NCI-H128 (cell line): ENCODE results near the gene PEX26.
"Not testable (repeated sequence)": the region's sequence is repeated elsewhere in the genome, so short reads cannot be mapped to it uniquely, and the experiment has no call there.

ENCODE experiments used
- DNase-seq: peaks from one replicate; lab custom pipeline; 2025; ENCODE audit not compliant: unreplicated experiment; lab: John Stamatoyannopoulos, UW

Gene PEX26

DNA sequence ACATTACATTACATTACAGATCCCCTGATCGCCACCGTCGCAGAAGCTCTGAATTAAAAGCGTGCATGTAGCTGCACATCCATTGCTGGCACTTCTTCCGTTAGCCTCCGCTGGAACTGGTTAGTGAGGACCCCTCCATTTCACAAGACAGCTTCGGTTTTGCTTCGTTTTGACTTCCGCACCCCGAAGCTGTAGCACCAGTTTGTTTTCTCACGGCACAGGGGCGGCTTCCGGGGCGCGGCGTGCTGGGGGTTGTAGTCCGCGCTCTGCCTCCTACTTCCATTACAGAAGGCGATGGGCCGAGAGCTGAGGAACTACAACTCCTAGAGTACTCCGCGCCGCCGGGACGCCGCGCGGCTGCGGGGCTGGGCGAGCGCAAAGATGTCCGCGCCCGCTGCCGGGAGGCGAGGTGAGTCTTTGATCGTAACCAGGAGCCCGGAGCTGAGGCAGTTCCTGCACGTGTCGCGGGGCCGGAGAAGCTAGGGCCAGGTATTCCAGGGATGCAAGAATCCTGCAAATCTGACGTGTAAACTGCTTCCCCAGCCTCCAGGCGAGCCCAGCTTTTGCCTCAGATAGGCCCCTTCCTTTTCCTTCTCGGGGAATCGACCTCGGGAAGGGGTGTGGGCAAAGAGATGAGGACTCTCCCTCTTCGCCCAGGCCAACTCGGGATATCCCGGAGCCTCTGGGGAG, at the start of gene PEX26:
PEX26 (plus strand) TSS at position 352 of the 690 bp plus-strand sequence. CDS start 387 bp downstream, outside the sequence.
- peak; percentile 61 for DNase-seq

DNA sequence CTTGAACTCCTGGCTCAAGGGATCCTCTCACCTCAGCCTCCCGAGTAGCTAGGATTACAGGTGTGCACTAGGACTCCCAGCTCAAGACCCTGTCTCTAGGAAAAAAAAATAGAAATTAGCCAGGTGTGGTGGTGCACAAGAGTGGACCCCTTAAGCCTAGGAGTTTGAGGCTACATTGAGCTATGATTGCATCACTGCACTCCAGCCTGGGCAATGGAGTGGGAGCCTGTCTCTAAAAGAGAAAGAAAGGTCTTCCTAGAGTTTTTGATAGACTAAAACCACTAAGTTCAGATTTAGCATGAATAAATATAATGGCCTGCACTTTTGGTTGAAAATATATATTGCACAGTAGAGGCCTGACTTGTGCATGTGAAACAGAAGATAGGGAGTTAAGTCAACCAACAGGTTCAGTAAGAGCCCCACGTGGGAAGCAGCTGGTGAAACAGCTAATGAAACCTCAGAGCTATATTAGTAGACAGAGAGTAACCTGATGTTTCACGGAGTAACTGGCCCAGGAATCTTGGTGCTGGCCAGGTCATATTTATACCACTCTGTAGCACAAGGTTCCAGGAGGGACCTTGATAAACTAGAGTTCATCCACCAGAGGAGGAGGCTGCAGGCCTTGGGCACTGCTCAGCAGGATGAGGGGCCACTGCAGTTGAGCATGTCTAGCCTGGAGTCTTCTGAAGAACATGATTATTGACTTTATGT, 48.8 kb upstream of the PEX26 start:
- DNase-seq = no peak

DNA sequence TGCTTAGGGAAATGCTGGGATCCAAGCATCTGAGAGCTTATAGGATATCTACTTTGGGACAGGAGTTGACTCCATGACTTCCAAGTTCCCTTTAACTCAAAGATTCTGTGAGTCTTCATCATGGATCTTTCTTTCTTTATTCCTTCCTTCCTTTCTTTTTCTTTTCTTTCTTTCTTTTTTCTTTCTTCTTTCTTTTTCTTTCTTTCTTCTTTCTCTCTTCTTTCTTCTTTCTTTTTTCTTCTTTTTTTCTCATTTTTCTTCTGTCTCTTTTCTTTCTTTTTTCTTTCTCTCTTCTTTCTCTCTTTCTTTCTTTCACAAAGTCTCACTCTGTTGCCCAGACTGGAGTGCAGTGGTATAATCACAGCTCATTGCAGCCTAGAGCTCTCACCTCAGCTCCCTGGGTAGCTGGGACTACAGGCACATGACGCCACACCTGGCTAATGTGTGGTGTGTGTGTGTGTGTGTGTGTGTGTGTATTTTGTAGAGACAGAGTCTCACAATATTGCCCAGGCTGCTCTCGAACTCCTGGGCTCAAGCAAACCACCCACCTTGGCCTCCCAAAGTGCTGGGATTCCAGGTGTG, 48.0 kb upstream of the PEX26 start:
- no peak for DNase-seq

DNA sequence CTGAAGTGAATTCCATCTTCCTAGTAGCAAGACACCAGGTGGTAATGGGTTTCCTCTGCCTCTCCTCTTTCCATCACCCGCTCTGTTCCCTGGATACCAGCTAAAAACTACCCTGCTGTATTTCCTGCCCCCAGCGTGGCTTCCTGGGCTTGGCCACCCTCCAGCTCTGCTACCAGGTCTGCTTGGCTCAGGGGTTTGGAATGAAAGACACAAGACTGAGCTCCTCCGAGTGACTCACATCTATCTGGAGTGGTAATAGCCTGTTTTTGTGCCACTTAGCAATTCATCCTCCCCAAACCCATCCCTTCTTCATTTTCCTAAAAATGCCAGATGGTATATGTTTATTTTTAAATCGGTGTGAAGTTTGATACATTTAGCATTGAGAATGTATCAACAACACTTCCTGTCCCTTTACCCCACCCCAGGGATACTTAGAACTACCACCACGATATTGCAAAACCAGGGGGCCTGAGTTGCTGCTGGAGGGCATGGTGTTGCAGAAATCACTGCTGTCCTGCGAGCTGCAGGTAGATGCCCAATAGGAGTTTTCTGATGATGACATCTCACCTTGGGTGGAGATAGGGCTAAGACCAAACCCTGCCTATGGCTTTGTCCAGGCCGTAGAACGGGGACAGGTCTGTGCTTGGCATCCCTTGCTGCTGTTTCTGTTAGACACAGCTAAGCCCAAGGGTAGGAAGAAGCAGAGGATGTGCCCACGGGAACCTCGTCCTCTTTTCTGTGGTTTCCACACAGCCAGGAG, 45.9 kb upstream of the PEX26 start:
- DNase-seq = no peak

DNA sequence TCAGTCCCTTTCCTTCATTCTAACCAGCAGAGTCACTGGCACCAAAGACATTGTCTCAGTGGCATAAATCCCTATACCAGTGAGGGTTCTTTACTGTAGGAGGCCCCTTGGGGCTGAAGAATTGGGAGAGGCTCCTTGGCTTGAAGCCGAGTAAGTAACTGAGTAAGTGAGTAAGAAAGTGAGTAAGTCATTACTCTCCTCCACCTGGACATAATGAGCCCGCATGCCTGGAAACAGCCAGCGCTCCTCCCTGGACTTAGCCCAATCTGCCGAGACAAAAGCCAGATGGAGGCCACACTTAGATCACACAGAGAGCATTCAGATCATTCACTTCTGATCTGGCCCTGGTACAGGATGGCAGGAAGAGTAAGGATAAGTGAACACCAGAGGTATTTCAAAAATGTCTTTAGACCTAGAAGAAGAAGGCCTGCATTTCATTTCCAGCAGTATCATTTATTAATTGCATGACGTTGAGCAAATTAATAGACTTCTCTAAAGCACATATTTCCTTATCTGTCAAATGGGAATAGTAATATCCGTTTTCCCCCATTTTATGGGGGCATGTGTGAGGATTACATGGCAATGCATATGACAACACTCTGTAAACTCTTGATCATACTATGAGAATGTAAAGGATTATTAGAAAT, 45.2 kb upstream of the PEX26 start:
- DNase-seq = no peak

DNA sequence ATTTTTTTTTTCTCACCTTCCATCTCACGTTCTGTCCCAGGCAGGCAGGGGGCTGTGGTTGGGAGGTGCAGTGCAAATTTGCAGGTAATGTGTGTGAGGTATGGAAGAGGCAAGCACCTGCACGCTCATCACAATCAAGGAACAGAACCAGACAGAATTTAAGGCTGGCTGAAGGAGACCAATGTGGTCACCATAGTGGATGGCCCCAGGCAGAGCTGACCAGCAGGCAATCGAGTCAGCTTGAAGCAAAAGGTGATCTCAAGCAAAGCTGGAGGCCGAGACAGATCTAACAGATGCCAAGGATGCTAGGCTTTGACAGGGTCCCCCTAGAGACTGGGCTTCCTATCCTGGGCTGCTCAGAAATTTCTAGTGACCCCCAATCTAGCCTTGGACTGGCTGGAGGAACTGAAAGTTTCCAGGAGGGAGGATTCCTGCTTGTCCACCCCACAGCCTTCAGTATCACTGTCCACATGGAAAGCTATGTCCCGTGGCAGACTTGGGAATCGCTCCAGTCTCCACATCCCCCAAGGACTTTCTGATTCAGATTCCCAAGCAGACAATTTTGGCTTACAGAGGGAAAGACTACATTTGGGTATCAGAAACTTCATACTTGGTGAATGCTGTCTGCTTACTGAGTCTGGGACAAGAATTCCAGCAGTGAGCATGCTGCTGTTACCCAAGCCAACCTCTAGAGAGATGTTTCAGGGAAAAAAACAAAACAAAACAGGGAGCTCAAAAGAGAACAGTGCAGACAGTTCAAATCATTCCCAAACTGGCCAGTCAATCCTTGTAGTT, 44.4 kb upstream of the PEX26 start:
- DNase-seq = no peak

DNA sequence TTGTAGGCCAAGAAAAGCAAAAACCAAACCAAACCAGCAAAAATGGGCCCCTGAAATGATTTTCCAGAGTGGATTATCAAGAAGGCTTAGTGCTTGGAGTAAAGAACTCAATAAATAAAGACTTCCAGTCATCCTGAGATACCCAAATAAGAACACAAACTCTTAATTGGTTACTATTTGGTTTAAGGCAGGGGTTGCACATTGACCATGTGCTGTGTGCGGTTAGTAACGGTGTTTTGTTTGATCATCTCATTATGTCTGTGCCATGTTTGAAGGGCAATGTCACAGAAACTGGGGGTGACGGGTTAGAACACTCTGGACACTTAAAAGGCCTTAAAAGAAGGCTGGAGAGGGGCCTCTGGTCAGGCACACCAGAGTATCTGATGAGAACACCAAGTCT, 43.7 kb upstream of the PEX26 start:
- DNase-seq = no peak

DNA sequence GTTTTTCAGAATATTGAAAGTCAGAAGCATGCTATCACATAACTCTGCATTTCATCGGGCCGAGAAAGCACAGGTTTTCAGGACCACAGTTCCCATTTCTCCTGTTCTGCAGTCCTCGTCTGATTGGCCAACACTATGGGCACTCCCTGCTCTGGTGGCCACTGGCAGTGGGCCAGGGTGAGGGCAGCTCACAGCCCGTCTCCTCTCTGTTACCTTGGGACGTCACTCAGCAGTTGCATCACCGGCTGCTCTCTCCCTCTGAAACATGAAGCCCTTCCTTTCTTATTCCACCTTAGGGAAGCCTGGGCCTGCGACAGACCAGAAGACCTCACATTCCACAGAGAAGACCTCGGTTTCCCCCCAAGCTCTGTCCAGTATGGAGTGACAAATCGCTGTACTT, 42.0 kb upstream of the PEX26 start:
- no peak for DNase-seq

DNA sequence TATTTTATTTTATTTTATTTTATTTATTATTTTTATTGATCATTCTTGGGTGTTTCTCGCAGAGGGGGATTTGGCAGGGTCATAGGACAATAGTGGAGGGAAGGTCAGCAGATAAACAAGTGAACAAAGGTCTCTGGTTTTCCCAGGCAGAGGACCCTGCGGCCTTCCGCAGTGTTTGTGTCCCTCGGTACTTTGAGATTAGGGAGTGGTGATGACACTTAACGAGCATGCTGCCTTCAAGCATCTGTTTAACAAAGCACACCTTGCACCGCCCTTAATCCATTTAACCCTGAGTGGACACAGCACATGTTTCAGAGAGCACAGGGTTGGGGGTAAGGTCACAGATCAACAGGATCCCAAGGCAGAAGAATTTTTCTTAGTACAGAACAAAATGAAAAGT, 36.9 kb upstream of the PEX26 start:
- not testable (repeated sequence) for DNase-seq

DNA sequence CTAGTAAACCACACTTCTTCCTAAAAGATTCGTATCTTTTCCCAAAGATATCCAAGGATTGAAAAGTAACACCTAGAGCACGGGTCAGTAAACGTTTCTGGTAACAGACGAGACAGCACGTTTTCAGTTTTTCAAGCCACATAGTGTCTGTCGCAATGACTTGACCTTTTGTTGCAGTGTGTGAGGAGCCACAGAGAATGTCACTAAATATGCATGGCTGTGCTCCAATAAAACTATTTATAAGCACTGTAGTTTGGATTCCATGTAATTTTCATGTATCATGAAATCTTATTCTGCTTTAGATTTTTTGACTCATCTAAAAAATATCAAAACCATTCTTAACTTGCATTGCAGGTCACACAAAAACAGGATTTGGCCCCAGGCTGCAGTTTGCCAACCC, 35.1 kb upstream of the PEX26 start:
- no peak for DNase-seq

DNA sequence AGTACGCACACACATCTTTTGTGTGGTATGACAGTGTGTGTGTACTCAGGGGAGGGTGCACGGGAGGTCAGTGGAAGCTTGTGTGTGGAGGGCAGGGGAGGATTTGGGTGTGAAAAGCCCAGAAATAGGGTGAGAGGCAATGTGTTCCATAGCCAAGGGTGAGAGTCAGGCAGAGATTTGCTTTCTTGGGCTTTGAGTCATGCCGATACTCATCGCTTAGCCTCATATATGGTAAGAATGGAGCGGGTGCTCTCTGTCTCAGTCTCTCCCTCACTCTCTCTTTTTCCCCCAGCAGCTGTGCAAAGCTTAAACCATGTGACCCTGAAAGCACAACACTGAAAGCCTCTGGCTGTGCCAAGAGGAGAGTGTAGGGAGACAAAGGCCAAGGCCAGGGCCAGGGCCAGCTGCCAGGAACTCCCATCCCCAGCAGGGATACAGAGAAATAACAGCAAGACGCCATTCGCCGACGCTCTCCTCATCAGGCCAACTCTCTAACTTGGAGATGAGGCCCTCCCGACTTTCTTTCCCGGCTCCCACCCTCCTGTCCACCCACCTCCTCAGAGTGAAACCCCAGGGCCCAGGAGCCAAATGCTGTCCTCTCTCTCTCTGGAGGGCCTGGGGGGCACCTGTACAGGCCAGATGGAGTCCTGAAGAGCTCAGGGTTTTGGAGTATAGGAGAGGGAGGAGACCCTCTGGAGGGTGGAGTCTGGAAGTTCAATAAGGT, 33.1 kb upstream of the PEX26 start:
- no peak for DNase-seq

DNA sequence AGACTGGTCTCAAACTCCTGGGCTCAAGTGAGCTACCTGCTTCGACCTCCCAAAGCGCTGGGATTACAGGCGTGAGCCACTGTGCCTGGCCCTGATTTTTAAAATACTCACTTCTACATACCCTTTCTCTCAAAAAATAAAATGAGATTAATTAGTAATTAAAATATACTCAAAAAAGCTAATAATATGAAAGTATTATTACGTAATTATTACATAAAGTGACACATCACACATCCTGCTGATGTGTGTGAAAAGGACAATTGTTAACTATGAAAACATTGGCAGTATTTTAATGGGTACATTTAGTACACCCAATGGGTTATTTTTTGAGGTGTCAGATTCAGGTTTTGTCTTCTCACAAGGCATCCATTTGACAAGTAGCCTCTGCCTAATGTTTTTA, 32.0 kb upstream of the PEX26 start:
- no peak for DNase-seq

DNA sequence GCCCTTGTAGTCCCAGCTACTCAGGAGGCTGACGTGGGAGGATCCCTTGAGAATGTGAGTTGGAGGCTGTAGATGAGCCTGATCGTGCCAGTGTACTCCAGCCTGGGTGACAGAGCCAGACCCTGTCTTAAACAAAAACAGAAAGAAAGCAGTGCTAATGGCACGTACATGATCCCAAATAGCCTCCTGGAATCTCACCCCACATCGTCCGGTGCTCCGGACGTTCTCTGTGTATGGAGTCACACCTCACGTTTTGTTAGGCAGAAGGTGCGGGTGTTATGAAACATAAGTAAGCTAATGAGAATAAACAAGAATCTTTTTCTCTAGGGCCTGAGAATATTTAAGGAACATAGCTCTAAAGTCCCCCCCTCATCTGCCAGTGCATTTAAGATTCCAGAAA, 29.7 kb upstream of the PEX26 start:
- DNase-seq = no peak

DNA sequence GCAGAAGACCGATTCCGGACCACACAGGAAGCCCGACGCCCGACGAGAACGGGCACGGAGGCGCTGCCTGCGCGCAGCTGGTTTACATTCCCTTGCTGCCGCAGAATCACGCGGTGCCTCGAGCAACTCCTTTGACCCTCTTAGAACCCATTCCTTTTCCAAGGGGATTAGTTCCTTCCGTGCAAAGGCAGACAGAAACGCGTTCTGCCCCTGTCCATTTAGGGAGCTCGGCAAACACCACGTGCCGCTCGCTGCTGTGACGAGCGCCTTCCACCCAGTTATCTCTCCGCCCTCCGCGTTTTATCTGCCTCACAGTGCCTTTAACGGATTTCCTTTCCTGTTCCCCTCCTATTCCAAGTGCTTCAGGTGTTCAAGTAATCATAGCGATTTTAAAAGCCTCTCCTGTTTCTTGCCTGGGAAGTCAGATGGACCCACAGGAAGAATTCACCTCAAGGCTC, 29.3 kb upstream of the PEX26 start:
- DNase-seq = no peak

DNA sequence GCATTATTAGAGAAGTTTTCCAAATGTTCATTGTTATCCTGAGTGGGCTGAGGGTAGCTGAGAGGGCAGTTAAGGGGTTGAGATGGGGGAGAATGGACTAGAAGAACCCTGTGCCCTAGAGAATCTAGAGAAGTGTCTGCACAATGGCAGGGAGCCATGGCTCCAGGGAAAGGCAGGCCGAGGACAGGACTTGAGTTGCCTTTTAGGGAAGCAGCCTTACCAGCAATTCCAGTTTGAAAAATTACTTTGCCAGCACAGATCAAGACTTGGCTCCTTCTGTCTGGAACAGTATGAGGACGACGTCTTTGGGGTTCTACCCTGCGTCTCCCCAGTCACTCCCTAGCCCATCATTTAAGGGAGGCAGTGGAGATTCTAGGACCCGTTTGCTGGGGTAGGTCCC, 27.7 kb upstream of the PEX26 start:
- DNase-seq = no peak

DNA sequence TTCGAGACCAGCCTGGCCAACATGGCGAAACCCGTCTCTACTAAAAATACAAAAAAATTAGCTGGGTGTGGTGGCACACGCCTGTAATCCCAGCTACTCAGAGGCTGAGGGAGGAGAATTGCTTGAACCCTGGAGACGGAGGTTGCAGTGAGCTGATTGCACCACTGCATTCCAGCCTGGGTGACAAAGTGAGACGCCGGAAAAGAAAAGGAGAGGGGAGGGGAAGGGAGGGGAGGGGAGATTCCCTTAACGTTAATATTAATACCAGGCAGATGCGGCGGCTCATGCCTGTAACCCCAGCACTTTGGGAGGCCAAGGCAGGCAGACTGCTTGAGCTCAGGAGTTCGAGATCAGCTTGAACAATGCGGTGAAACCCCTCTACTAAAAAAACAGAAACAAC, 26.7 kb upstream of the PEX26 start:
- not testable (repeated sequence) for DNase-seq

DNA sequence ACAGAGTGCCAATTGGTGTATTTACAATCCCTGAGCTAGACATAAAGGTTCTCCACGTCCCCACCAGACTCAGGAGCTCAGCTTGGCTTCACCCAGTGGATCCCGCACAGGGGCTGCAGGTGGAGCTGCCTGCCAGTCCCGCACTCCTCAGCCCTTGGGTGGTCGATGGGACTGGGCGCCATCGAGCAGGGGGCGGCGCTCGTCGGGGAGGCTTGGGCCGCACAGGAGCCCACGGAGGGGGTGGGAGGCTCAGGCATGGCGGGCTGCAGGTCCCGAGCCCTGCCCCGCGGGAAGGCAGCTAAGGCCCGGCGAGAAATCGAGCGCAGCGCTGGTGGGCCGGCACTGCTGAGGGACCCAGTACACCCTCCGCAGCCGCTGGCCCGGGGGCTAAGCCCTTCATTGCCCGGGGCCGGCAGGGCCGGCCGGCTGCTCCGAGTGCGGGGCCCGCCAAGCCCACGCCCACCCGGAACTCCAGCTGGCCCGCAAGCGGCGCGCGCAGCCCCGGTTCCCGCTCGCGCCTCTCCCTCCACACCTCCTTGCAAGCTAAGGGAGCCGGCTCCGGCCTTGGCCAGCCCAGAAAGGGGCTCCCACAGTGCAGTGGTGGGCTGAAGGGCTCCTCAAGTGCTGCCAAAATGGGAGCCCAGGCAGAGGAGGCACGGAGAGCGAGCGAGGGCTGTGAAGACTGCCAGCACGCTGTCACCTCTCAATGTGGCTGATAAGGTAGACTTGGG, 24.4 kb upstream of the PEX26 start:
- DNase-seq = not testable (repeated sequence)

DNA sequence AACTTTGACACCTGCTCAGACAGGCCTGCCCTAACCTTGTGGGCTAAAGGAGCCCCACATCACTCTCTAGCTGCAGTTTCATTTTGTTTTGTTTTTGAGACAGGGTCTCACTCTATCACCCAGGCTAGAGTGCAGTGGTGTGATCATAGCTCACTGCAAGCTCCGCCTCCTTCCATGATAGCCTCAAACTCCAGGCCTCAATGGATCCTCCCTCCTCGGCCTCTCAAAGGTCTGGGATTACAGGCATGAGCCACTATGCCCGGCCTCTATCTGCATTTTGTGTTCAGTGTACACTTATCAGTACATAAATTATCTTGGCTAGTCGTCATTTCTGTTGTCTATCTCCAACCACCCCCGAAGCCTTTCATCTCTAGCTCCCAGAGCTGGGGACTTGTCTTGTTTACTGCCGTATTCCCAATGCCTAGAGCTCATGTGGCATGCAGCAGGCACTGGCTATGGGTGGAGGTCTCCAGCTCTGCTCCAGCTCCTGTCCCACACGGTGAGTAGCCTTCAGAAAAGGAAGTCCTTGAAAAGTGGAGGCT, 22.1 kb upstream of the PEX26 start:
- DNase-seq = no peak
